GM21381 (cell line): ENCODE data around the gene TEX261.
"Not testable (repeated sequence)": the region's sequence is repeated elsewhere in the genome, so short reads cannot be mapped to it uniquely, and the experiment has no call there.

ENCODE experiments used
- ATAC-seq: cut with Tn5 transposase; IDR thresholded peaks from one replicate; pipeline ENCODE4 v1.9.1; 2021; ENCODE audit warnings: mild to moderate bottlenecking, moderate library complexity; ENCODE audit not compliant: unreplicated experiment

TEX261 gene

GRCh38 chr2:71000780-71001591 lies 6.3 kb upstream of the TEX261 start:
- ATAC-seq: peak; percentile 95

GRCh38 chr2:70999931-71000330 lies 5.3 kb upstream of the TEX261 start:
- ATAC-seq: not testable (repeated sequence)

- no peak for ATAC-seq
Measured at GRCh38 chr2:70999362-70999761, 4.7 kb upstream of the TEX261 start.

- ATAC-seq: not testable (repeated sequence)
Measured at GRCh38 chr2:70998885-70999284, 4.2 kb upstream of the TEX261 start.

- ATAC-seq: no peak
Measured at GRCh38 chr2:70995426-70995729, 705 bp upstream of the TEX261 start.

GRCh38 chr2:70994009-70994698 lies 519 bp downstream of the TEX261 start:
- ATAC-seq: peak; percentile 22

- ATAC-seq: no peak
Measured at GRCh38 chr2:70992945-70993853, 1.5 kb downstream of the TEX261 start.

- ATAC-seq: no peak
Measured at GRCh38 chr2:70991742-70992141, 2.9 kb downstream of the TEX261 start.

- no peak for ATAC-seq
Measured at GRCh38 chr2:70991142-70991541, 3.5 kb downstream of the TEX261 start.

- no peak for ATAC-seq
Measured at GRCh38 chr2:70990216-70990615, 4.5 kb downstream of the TEX261 start.

GRCh38 chr2:70988726-70989648 lies 5.7 kb downstream of the TEX261 start:
- ATAC-seq: no peak

- ATAC-seq: no peak
Measured at GRCh38 chr2:70988151-70988550, 6.5 kb downstream of the TEX261 start.

- no peak for ATAC-seq
Measured at GRCh38 chr2:70987386-70987785, 7.3 kb downstream of the TEX261 start.

- ATAC-seq: no peak
Measured at GRCh38 chr2:70986499-70987189, 8.0 kb downstream of the TEX261 start.

GRCh38 chr2:70985956-70986355 lies 8.7 kb downstream of the TEX261 start:
- no peak for ATAC-seq

GRCh38 chr2:70985283-70985688 lies 9.4 kb downstream of the TEX261 start:
- ATAC-seq: no peak

- ATAC-seq: peak; percentile 93
Measured at GRCh38 chr2:70984576-70985282, 9.9 kb downstream of the TEX261 start.

- ATAC-seq: no peak
Measured at GRCh38 chr2:70984228-70984575, 10.5 kb downstream of the TEX261 start.

- ATAC-seq: no peak
Measured at GRCh38 chr2:70983506-70984227, 11.0 kb downstream of the TEX261 start.
